HEK293T (cell line): Measurements from ENCODE around the gene LSM12.

Source experiments
- BHLHE40 ChIP-seq: fragments of 450-650 bp; IDR thresholded peaks from 2 replicates; pipeline ENCODE4 v1.6.1; 2016; ENCODE audit warnings: mild to moderate bottlenecking, moderate library complexity, borderline replicate concordance
- CTBP1 ChIP-seq: fragments of 450-650 bp; IDR thresholded peaks from 2 replicates; pipeline ENCODE4 v1.6.1; 2016; ENCODE audit warnings: borderline replicate concordance
- FOXA1 ChIP-seq: fragments of 450-650 bp; IDR thresholded peaks from 2 replicates; pipeline ENCODE4 v1.6.1; 2016; ENCODE audit warnings: mild to moderate bottlenecking
- LEF1 ChIP-seq: fragments of 450-650 bp; IDR thresholded peaks from 2 replicates; pipeline ENCODE4 v1.6.1; 2017; ENCODE audit warnings: mild to moderate bottlenecking, borderline replicate concordance
- NFRKB ChIP-seq: fragments of 450-650 bp; IDR thresholded peaks from 2 replicates; pipeline ENCODE4 v1.6.1; 2016; ENCODE audit warnings: mild to moderate bottlenecking, moderate library complexity
- PKNOX1 ChIP-seq: fragments of 450-650 bp; IDR thresholded peaks from 2 replicates; pipeline ENCODE4 v1.6.1; 2016
- SP1 ChIP-seq: fragments of 450-650 bp; IDR thresholded peaks from 2 replicates; pipeline ENCODE4 v1.6.1; 2017
- SUZ12 ChIP-seq: fragments of 450-650 bp; IDR thresholded peaks from 2 replicates; pipeline ENCODE4 v1.6.1; 2016; ENCODE audit warnings: mild to moderate bottlenecking
- TARDBP ChIP-seq: fragments of 450-650 bp; IDR thresholded peaks from 2 replicates; pipeline ENCODE4 v1.6.1; 2016
- ZNF384 ChIP-seq: fragments of 450-650 bp; IDR thresholded peaks from 2 replicates; pipeline ENCODE4 v1.6.1; 2016

- no peak for TF ChIP-seq ZNF384
- no peak for TF ChIP-seq SUZ12
- no peak for TF ChIP-seq LEF1
- no peak for TF ChIP-seq PKNOX1
- TF ChIP-seq TARDBP: no peak
- TF ChIP-seq BHLHE40: no peak
- no peak for TF ChIP-seq SP1
- TF ChIP-seq NFRKB: no peak
- TF ChIP-seq FOXA1: no peak
- no peak for TF ChIP-seq CTBP1
These were observed 20.2 kb upstream of the LSM12 start for GRCh38 chr17:44086364-44087311.
